ENCODE measurements around the gene KDM4F. TPM values are rescaled to one million over a fixed set of nuclear protein-coding genes. Genes with fewer than 3 reads are reported as not detected.

Gene KDM4F
- total and polyA plus RNA-seq, 2 of the 8 experiments (the other 6 are each of a cell fraction or from before 2014, with no cell fraction given): not detected

DNA sequence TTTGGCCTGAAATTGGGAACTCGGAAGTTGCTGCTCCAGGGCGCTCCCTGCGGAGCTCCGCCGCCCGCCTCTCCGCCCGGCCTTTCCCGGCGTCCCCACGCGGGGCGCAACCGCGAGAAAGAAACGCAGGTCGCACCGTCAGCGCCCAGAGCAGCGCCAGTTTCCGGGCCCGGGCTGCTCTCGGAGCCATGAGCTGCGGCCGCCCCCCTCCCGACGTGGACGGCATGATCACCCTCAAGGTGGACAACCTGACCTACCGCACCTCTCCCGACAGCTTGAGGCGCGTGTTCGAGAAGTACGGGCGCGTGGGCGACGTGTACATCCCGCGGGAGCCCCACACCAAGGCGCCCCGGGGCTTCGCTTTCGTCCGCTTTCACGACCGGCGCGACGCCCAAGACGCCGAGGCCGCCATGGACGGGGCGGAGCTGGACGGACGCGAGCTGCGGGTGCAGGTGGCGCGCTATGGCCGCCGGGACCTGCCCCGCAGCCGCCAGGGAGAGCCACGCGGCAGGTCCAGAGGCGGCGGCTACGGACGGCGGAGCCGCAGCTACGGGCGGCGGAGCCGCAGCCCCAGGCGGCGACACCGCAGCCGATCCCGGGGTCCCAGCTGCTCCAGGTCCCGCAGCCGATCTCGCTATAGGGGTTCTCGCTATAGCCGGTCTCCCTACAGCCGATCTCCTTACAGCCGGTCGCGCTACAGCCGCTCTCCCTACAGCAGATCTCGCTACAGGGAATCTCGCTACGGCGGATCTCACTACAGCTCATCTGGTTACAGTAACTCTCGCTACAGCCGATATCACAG, 18.0 kb downstream of the KDM4F start (continued):
- TF ChIP-seq, protein P1, sequence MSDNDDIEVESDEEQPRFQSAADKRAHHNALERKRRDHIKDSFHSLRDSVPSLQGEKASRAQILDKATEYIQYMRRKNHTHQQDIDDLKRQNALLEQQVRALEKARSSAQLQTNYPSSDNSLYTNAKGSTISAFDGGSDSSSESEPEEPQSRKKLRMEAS (IDR thresholded peaks at IDR 0.05): peak; percentile 79; the same call in 1 of the 2 replicates
- peak; percentile 62 to 78 for TF ChIP-seq POLR2A (IDR thresholded peaks at IDR 0.05; ENCODE audit: control extremely low read depth in 1 of 2, low read depth in 2 of 2, low read length in 2 of 2)
- TF ChIP-seq BACH1 (IDR thresholded peaks at IDR 0.05; ENCODE audit: low read length): peak; percentile 57
- TF ChIP-seq RAD21 (IDR thresholded peaks at IDR 0.05 in 1 of 2, conservative IDR thresholded peaks at IDR 0.05 in 1 of 2; ENCODE audit: low read depth in 2 of 2, low read length in 2 of 2): 0 out of 4 replicates have a peak, but pooled peaks have one; percentile 4 to 13
- TF ChIP-seq KDM4A (IDR thresholded peaks at IDR 0.05; ENCODE audit: low read depth, low read length, severe bottlenecking): peak; percentile 93
- TF ChIP-seq, protein P2, sequence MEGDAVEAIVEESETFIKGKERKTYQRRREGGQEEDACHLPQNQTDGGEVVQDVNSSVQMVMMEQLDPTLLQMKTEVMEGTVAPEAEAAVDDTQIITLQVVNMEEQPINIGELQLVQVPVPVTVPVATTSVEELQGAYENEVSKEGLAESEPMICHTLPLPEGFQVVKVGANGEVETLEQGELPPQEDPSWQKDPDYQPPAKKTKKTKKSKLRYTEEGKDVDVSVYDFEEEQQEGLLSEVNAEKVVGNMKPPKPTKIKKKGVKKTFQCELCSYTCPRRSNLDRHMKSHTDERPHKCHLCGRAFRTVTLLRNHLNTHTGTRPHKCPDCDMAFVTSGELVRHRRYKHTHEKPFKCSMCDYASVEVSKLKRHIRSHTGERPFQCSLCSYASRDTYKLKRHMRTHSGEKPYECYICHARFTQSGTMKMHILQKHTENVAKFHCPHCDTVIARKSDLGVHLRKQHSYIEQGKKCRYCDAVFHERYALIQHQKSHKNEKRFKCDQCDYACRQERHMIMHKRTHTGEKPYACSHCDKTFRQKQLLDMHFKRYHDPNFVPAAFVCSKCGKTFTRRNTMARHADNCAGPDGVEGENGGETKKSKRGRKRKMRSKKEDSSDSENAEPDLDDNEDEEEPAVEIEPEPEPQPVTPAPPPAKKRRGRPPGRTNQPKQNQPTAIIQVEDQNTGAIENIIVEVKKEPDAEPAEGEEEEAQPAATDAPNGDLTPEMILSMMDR (IDR thresholded peaks at IDR 0.05; ENCODE audit: control extremely low read depth in 1 of 3, insufficient read depth in 1 of 3, low read depth in 1 of 3, low read length in 3 of 3): peak; percentile 38 to 76 (median 39)
- no peak for TF ChIP-seq EGR1 (IDR thresholded peaks at IDR 0.05; ENCODE audit: borderline replicate concordance, low read depth, low read length)
- TF ChIP-seq, protein P3, sequence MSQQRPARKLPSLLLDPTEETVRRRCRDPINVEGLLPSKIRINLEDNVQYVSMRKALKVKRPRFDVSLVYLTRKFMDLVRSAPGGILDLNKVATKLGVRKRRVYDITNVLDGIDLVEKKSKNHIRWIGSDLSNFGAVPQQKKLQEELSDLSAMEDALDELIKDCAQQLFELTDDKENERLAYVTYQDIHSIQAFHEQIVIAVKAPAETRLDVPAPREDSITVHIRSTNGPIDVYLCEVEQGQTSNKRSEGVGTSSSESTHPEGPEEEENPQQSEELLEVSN (IDR thresholded peaks at IDR 0.05): peak; percentile 65
- TF ChIP-seq SUZ12 (IDR thresholded peaks at IDR 0.05; ENCODE audit: low read length): peak; percentile 35; the same call in 1 of the 2 replicates
- no peak; the same call in 1 of the 2 replicates for TF ChIP-seq TBP (IDR thresholded peaks at IDR 0.05; ENCODE audit: low read depth, low read length)
- no peak for TF ChIP-seq NANOG (IDR thresholded peaks at IDR 0.05; ENCODE audit: insufficient read depth, low read depth, low read length, poor library complexity, severe bottlenecking)
- no peak for TF ChIP-seq RNF2 (IDR thresholded peaks at IDR 0.05; ENCODE audit: borderline replicate concordance, low read depth, low read length, missing control alignments, poor library complexity, severe bottlenecking)
- peak; percentile 81 for TF ChIP-seq PHF8 (conservative IDR thresholded peaks at IDR 0.05; ENCODE audit: low read depth, low read length)
- peak; percentile 55; the same call in 1 of the 2 replicates for TF ChIP-seq POLR2AphosphoS5 (IDR thresholded peaks at IDR 0.05; ENCODE audit: low read depth, low read length)
